Fibroblast of the aortic adventitia (primary cell): ENCODE data around the gene TIAM1. TPM values are rescaled to one million over a fixed set of nuclear protein-coding genes. Genes with fewer than 3 reads are reported as not detected.

ENCODE experiments used
- DNase-seq: peaks from one replicate; pipeline ENCODE4 v3.0.0-alpha.2; 2010; ENCODE audit warnings: low read depth
- H3K4me3 ChIP-seq: 2 replicates; pipeline ENCODE4 v1.5.1; 2011; ENCODE audit warnings: low read depth, mild to moderate bottlenecking, control low read depth, low read length, moderate library complexity
- CTCF ChIP-seq: IDR thresholded peaks from 2 replicates; pipeline ENCODE4 v1.5.1; 2011; ENCODE audit warnings: mild to moderate bottlenecking, low read length, control low read depth, inconsistent platforms; ENCODE audit not compliant: insufficient read depth
- total RNA-seq: library from RNA; depleted of rRNA; stranded (reverse); fragments of >200 nt; gene quantifications from 2 replicates; pipeline ENCODE4 v1.2.3, GENCODE V29; 2012; ENCODE audit warnings: low replicate concordance

Gene TIAM1
- total RNA-seq, 1 donor = 15.1 TPM

- no peak for DNase-seq
- no peak for TF ChIP-seq CTCF
- H3K4me3 ChIP-seq = no peak overlapping the region
Observed at GRCh38 chr21:31295676-31296075, 48.4 kb downstream of the TIAM1 start.

DNA sequence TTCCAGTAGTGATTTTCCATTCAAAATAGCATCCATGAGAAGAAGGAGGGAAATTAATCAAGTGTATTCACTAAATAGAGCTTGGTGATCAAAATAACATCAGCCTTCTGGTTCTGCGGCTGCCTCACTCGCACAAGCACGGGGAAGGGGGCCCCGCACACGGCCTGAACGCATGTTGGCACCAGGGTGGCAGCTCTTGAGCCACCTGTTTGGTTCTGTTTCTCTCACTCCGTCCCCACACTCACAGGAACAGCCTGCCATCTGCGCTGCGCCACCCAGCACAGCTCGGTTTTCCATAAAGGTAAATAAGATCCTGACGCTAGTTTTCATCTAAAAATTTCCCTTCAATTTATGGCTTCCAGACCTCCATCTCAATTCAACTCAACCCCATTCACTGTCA is 49.4 kb downstream of the TIAM1 start:
- DNase-seq = no peak
- no peak for TF ChIP-seq CTCF
- no peak overlapping the region for H3K4me3 ChIP-seq

GRCh38 chr21:31293986-31294385 is 50.1 kb downstream of the TIAM1 start:
- TF ChIP-seq CTCF = no peak
- no peak overlapping the region for H3K4me3 ChIP-seq
- DNase-seq = peak; percentile 89

GRCh38 chr21:31290765-31291164 is 53.3 kb downstream of the TIAM1 start:
- DNase-seq = no peak
- no peak for TF ChIP-seq CTCF

GRCh38 chr21:31289702-31290101 is 54.4 kb downstream of the TIAM1 start:
- no peak overlapping the region for H3K4me3 ChIP-seq
- no peak for DNase-seq
- no peak for TF ChIP-seq CTCF

More at GRCh38 chr21:31290765-31291164, 53.3 kb downstream of the TIAM1 start:
- no peak overlapping the region for H3K4me3 ChIP-seq

- DNase-seq = no peak
- no peak for TF ChIP-seq CTCF
- no peak overlapping the region for H3K4me3 ChIP-seq
Observed at GRCh38 chr21:31288191-31288590, 55.9 kb downstream of the TIAM1 start.

DNA sequence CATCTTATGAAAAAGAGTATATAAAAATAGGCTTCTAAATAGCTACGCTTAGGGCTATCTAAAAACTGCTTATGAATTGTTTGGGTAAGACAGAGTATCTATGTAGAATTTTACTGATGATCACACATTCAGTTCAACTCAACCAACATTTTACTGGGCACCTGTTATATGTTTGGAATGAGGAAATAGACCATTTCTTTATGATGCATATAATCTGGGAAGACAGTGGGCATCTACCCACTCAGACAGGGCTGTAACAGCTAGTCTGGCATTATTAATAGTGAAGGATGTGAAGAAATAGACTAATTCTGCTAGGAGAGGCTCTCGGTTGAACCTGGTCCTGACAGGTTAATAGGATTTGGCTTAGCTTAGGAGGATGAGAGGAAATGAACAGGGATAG is 56.9 kb downstream of the TIAM1 start:
- no peak overlapping the region for H3K4me3 ChIP-seq
- no peak for DNase-seq
- TF ChIP-seq CTCF = no peak
